Neutrophil (primary cell): Measurements from ENCODE around the gene TAF5L.
"Not testable (repeated sequence)": the region's sequence is repeated elsewhere in the genome, so short reads cannot be mapped to it uniquely, and the experiment has no call there.

Experiments
- H3K27ac ChIP-seq: fragments of 200-600 bp; sonication (generic); 2 replicates; pipeline ENCODE4 v1.5.1; 2016; ENCODE audit warnings: mild to moderate bottlenecking, moderate library complexity
- H3K27me3 ChIP-seq: fragments of 200-600 bp; sonication (generic); 2 replicates; pipeline ENCODE4 v1.6.0; 2016; ENCODE audit warnings: mild to moderate bottlenecking
- H3K36me3 ChIP-seq: fragments of 200-600 bp; sonication (generic); 2 replicates; pipeline ENCODE4 v1.5.1; 2017
- H3K4me1 ChIP-seq, 2 experiments: fragments of 200-600 bp in 1 of 2; sonication (generic) in 1 of 2; 1 replicate in 1 of 2; 2 replicates in 1 of 2; pipeline versions ENCODE4 v1.5.1 to v1.6.1; 2013 to 2016; ENCODE audit warnings: low read depth in 1 of 2, low read length in 1 of 2, mild to moderate bottlenecking in 1 of 2, moderate library complexity in 1 of 2; ENCODE audit not compliant: control insufficient read depth in 1 of 2, insufficient read depth in 1 of 2
- H3K4me3 ChIP-seq, 2 experiments: fragments of 200-600 bp in 1 of 2; sonication (generic) in 1 of 2; 1 replicate in 1 of 2; 2 replicates in 1 of 2; pipeline ENCODE4 v1.5.1; 2013 to 2016; ENCODE audit warnings: low read depth in 1 of 2, low read length in 1 of 2, mild to moderate bottlenecking in 1 of 2, moderate library complexity in 1 of 2
- H3K9me3 ChIP-seq: fragments of 200-600 bp; sonication (generic); 2 replicates; pipeline ENCODE4 v1.5.1; 2016
- TF ChIP-seq, protein P1 (sequence below): fragments of 200-600 bp; sonication (generic); IDR thresholded peaks from 2 replicates; pipeline ENCODE4 v1.5.1; 2016; ENCODE audit warnings: antibody characterized with exemption

Gene TAF5L

DNA sequence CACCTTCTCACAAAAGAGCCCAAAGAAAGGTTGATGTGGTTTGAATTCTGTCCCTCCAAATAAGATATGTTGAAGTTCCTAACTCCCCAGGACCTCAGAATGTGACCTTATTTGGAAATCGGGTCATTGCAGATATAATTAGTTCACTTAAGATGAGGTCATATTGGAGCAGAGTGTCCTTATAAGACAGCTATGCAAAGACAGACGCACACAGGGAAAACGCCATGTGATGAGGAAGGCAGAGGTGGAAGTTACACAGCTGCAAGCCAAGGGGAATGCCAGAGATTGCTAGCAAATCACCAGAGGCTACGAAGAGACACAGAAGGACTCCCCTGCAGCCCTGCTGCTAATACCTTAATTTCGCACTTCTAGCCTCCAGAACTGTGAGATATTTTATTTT, 62.2 kb downstream of the TAF5L start:
- H3K4me1 ChIP-seq: peaks cover 4 to 7% of the 10 kb centered on the region in 2 experiments
- H3K27ac ChIP-seq: no peak overlapping the region
- H3K27me3 ChIP-seq: no peaks in the 10 kb centered on the region
- H3K9me3 ChIP-seq: no peaks in the 10 kb centered on the region
- H3K4me3 ChIP-seq: no peak overlapping the region
- TF ChIP-seq, protein P1, sequence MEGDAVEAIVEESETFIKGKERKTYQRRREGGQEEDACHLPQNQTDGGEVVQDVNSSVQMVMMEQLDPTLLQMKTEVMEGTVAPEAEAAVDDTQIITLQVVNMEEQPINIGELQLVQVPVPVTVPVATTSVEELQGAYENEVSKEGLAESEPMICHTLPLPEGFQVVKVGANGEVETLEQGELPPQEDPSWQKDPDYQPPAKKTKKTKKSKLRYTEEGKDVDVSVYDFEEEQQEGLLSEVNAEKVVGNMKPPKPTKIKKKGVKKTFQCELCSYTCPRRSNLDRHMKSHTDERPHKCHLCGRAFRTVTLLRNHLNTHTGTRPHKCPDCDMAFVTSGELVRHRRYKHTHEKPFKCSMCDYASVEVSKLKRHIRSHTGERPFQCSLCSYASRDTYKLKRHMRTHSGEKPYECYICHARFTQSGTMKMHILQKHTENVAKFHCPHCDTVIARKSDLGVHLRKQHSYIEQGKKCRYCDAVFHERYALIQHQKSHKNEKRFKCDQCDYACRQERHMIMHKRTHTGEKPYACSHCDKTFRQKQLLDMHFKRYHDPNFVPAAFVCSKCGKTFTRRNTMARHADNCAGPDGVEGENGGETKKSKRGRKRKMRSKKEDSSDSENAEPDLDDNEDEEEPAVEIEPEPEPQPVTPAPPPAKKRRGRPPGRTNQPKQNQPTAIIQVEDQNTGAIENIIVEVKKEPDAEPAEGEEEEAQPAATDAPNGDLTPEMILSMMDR: no peak
- no peaks in the 10 kb centered on the region for H3K36me3 ChIP-seq

DNA sequence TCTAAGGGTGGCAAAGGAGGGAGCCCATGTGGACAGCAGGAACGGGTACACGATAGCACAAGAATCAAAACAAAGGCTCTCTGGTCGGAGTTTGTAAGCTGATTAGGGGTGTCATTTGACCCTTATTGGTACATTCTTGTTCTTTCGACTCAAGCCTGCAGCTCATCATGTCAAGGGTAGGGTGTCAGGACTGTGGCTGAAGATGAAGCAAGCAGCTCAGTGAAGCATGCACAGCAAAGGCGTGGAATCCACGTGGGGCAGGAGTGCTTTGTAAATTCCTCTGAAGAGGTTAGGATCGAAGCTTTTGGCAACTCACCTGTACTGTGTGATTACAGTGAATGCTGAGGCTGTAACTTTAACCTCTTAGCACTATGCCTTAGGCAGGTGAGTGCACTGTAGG, 62.7 kb downstream of the TAF5L start:
- Histone ChIP-seq H3K27ac (no peak overlapping the region), H3K36me3 (no peaks in the 10 kb centered on the region), H3K4me3 (no peak overlapping the region), H3K4me1 (peaks cover 4 to 7% of the 10 kb centered on the region in 2 experiments), H3K27me3 (no peaks in the 10 kb centered on the region), H3K9me3 (no peaks in the 10 kb centered on the region)
- TF ChIP-seq, protein P1: no peak

DNA sequence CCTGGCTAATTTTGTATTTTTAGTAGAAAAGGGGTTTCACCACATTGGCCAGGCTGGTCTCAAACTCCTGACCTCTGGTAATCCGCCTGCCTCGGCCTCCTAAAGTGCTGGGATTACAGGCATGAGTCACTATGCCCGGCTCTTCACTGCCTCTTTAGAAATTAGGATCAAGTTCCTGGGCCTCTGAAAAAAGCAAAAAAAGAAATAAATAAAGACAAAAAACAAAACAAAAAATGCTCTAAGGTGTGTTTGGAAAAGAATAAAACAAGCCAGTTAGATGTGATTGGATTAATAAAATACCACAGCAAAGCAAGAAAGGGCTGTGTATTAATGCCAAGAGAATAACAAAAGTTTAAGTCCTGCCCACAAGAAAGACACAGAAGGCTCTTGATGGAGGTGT, 63.2 kb downstream of the TAF5L start:
- Histone ChIP-seq H3K27me3 (no peaks in the 10 kb centered on the region), H3K36me3 (no peaks in the 10 kb centered on the region), H3K4me3 (no peak overlapping the region), H3K4me1 (peaks cover 7 to 11% of the 10 kb centered on the region in 2 experiments), H3K9me3 (no peaks in the 10 kb centered on the region), H3K27ac (no peak overlapping the region)
- TF ChIP-seq, protein P1: no peak

DNA sequence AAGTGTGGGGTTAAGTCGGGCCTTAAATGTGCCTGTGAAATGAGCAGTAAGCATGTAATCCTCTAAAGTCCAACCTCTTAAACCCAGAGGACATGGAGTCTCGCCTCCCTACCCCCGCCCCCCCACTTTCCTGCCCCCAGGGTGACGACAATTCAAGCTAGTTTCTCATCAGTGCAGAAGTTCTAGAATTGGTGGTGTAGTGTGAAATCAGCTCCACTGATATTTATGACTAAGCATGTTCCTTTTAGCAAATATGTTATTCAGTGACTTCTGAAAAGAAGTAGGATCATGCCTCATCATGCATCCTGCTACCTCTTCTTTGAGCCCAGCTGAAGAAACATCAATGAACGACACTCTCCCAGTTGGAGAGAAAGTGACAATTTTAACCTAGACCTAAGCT, 64.8 kb downstream of the TAF5L start:
- TF ChIP-seq, protein P1: no peak
- no peaks in the 10 kb centered on the region for H3K36me3 ChIP-seq
- no peak overlapping the region for H3K27ac ChIP-seq
- H3K4me3 ChIP-seq: no peak overlapping the region
- H3K9me3 ChIP-seq: no peaks in the 10 kb centered on the region
- peaks cover 19 to 25% of the 10 kb centered on the region in 2 experiments for H3K4me1 ChIP-seq
- H3K27me3 ChIP-seq: no peaks in the 10 kb centered on the region

DNA sequence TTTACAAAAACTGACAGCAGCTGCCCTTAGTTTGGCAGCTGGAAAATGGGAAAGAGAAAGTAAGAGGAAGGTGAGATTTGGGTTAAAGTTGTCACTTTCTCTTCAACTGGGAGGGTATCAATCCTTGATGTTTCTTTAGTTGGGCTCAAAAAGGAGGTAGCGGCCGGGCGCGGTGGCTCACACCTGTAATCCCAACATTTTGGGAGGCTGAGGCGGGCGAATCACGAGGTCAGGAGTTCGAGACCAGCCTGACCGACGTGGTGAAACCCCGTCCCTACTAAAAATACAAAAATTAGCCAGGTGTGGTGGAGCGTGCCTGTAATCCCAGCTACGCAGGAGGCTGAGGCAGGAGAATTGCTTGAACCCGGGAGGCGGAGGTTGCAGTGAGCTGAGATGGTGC, 65.8 kb downstream of the TAF5L start:
- not testable (repeated sequence) for H3K27me3 ChIP-seq, H3K9me3 ChIP-seq, H3K4me3 ChIP-seq, H3K36me3 ChIP-seq, H3K27ac ChIP-seq
- H3K4me1 ChIP-seq: peaks cover 19 to 25% of the 10 kb centered on the region in 2 experiments

DNA sequence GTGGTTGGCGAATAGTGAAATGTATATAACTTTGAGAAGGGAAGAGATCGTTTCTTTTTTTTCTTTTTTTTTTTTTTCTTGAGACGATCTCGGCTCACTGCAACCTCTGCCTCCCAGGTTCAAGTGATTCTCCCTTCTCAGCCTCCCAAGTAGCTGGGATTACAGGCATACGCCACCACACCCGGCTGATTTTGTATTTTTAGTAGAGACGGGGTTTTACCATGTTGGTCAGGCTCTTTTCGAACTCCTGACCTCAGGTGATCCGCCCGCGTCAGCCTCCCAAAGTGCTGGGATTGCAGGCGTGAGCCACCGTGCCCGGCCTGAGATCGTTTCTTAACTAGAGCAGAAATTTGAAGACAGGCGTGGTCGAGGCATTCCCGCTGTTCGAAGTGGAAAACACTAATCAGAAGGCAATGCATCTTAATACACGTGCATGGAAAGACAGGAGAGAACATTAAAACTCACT, 66.6 kb downstream of the TAF5L start:
- not testable (repeated sequence) for H3K27me3 ChIP-seq, H3K9me3 ChIP-seq, H3K36me3 ChIP-seq
- peak overlapping the region; percentile 81 to 89 for H3K4me3 ChIP-seq
- H3K4me1 ChIP-seq: peaks cover 23 to 25% of the 10 kb centered on the region in 2 experiments
- peak overlapping the region; percentile 83 for H3K27ac ChIP-seq
